HUDEP-2 (cell line): Measurements from ENCODE around the gene KLRB1.
A peak's percentile ranks its signal among the peaks of the same experiment; 100 is the strongest.

Source experiments
- DNase-seq, 76 experiments: peaks; one replicate each; lab custom pipeline; 2025; ENCODE audit not compliant: unreplicated experiment in 76 of 76; lab: John Stamatoyannopoulos, UW

The KLRB1 gene

GRCh38 chr12:9607716-9608115, at the start of gene KLRB1:
KLRB1 (minus strand) TSS chr12:9607916; CDS start chr12:9607839, 77 bp downstream.
- no peak for DNase-seq

GRCh38 chr12:9651265-9651729, 43.6 kb upstream of the KLRB1 start:
- peak in 33 of 76 experiments; percentile 5 to 68 (median 30) for DNase-seq

GRCh38 chr12:9650151-9650576, 42.4 kb upstream of the KLRB1 start:
- no peak for DNase-seq

GRCh38 chr12:9649532-9649940, 41.8 kb upstream of the KLRB1 start:
- DNase-seq: peak in 3 of 76 experiments; percentile 3 to 27 (median 9)

- DNase-seq: peak in 3 of 76 experiments; percentile 20 to 33 (median 31)
Measured at GRCh38 chr12:9648701-9649531, 41.2 kb upstream of the KLRB1 start.

- peak in 69 of 76 experiments; percentile 13 to 82 (median 65) for DNase-seq
Measured at GRCh38 chr12:9647825-9648700, 40.3 kb upstream of the KLRB1 start.

- peak in 16 of 76 experiments; percentile 3 to 58 (median 10) for DNase-seq
Measured at GRCh38 chr12:9646794-9647781, 39.4 kb upstream of the KLRB1 start.

GRCh38 chr12:9644985-9645551, 37.4 kb upstream of the KLRB1 start:
- DNase-seq: peak in 49 of 76 experiments; percentile 2 to 86 (median 45)

GRCh38 chr12:9643266-9643660, 35.5 kb upstream of the KLRB1 start:
- DNase-seq: no peak

GRCh38 chr12:9642606-9643265, 35.0 kb upstream of the KLRB1 start:
- DNase-seq: no peak

- DNase-seq: no peak
Measured at GRCh38 chr12:9640024-9640423, 32.3 kb upstream of the KLRB1 start.

- DNase-seq: no peak
Measured at GRCh38 chr12:9636851-9637206, 29.1 kb upstream of the KLRB1 start.

- DNase-seq: no peak
Measured at GRCh38 chr12:9636150-9636850, 28.6 kb upstream of the KLRB1 start.

GRCh38 chr12:9634969-9635754, 27.4 kb upstream of the KLRB1 start:
- DNase-seq: no peak

- peak in 39 of 76 experiments; percentile 6 to 65 (median 32) for DNase-seq
Measured at GRCh38 chr12:9634177-9634803, 26.6 kb upstream of the KLRB1 start.

- DNase-seq: no peak
Measured at GRCh38 chr12:9632766-9633165, 25.1 kb upstream of the KLRB1 start.

- no peak for DNase-seq
Measured at GRCh38 chr12:9626821-9627220, 19.1 kb upstream of the KLRB1 start.
